WTC11 (cell line): ENCODE data around the gene KCNQ2.

Experiments used
- CBFB ChIP-seq: sonication (generic); formaldehyde crosslinking; IDR thresholded peaks from 2 replicates; pipeline ENCODE4 v1.8.1; 2022; ENCODE audit warnings: mild to moderate bottlenecking, low read depth, missing genetic modification reagents
- CREB1 ChIP-seq: sonication (generic); formaldehyde crosslinking; IDR thresholded peaks from 2 replicates; pipeline ENCODE4 v1.8.0; 2023; ENCODE audit warnings: mild to moderate bottlenecking, missing genetic modification reagents
- CTCF ChIP-seq: fragments of 200-600 bp; IDR thresholded peaks from 2 replicates; pipeline ENCODE4 v1.8.0; 2022; ENCODE audit warnings: antibody characterized with exemption
- ELF4 ChIP-seq: sonication (generic); formaldehyde crosslinking; IDR thresholded peaks from 2 replicates; pipeline ENCODE4 v1.8.1; 2022; ENCODE audit warnings: low read depth, mild to moderate bottlenecking, moderate library complexity, missing genetic modification reagents
- FOXJ3 ChIP-seq: sonication (generic); formaldehyde crosslinking; IDR thresholded peaks from 2 replicates; pipeline ENCODE4 v1.9.0; 2021; ENCODE audit warnings: missing genetic modification reagents, mild to moderate bottlenecking, borderline replicate concordance
- JUN ChIP-seq: sonication (generic); formaldehyde crosslinking; IDR thresholded peaks from 2 replicates; pipeline ENCODE4 v1.8.0; 2023; ENCODE audit warnings: mild to moderate bottlenecking, missing genetic modification reagents
- MAX ChIP-seq: sonication (generic); formaldehyde crosslinking; IDR thresholded peaks from 2 replicates; pipeline ENCODE4 v1.8.0; 2022; ENCODE audit warnings: mild to moderate bottlenecking, missing genetic modification reagents
- SMAD3 ChIP-seq: sonication (generic); formaldehyde crosslinking; IDR thresholded peaks from 2 replicates; pipeline ENCODE4 v1.8.0; 2022; ENCODE audit warnings: missing genetic modification reagents, mild to moderate bottlenecking, borderline replicate concordance
- SP1 ChIP-seq: sonication (generic); formaldehyde crosslinking; conservative IDR thresholded peaks from 2 replicates; pipeline ENCODE4 v1.8.1; 2022; ENCODE audit warnings: missing genetic modification reagents
- TEAD4 ChIP-seq: sonication (generic); formaldehyde crosslinking; IDR thresholded peaks from 2 replicates; pipeline ENCODE4 v1.8.0; 2022; ENCODE audit warnings: mild to moderate bottlenecking, missing genetic modification reagents
- TF ChIP-seq, protein P1 (sequence below): sonication (generic); formaldehyde crosslinking; IDR thresholded peaks from 2 replicates; pipeline ENCODE4 v1.8.1; 2022; ENCODE audit warnings: low read depth, missing genetic modification reagents, borderline replicate concordance

GRCh38 chr20:63456429-63457284 is 15.8 kb downstream of the KCNQ2 start:
- TF ChIP-seq CTCF = no peak
- TF ChIP-seq MAX (CRISPR knock-in tag) = no peak
- TF ChIP-seq JUN (CRISPR knock-in tag) = no peak
- TF ChIP-seq TEAD4 = no peak
- TF ChIP-seq CBFB (CRISPR knock-in tag) = no peak
- TF ChIP-seq, protein P1, sequence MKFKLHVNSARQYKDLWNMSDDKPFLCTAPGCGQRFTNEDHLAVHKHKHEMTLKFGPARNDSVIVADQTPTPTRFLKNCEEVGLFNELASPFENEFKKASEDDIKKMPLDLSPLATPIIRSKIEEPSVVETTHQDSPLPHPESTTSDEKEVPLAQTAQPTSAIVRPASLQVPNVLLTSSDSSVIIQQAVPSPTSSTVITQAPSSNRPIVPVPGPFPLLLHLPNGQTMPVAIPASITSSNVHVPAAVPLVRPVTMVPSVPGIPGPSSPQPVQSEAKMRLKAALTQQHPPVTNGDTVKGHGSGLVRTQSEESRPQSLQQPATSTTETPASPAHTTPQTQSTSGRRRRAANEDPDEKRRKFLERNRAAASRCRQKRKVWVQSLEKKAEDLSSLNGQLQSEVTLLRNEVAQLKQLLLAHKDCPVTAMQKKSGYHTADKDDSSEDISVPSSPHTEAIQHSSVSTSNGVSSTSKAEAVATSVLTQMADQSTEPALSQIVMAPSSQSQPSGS = no peak
- TF ChIP-seq CREB1 (CRISPR knock-in tag) = no peak
- no peak for TF ChIP-seq ELF4 (CRISPR knock-in tag)
- no peak for TF ChIP-seq SMAD3 (CRISPR knock-in tag)
- no peak for TF ChIP-seq SP1
- TF ChIP-seq FOXJ3 (CRISPR knock-in tag) = no peak
